ENCODE data around the gene CDH20. TPM values are rescaled to one million over a fixed set of nuclear protein-coding genes. Genes with fewer than 3 reads are reported as not detected.

The CDH20 gene
- total and polyA plus RNA-seq, 2 of the 4 experiments (the other 2 are of a cell fraction) = not detected

DNA sequence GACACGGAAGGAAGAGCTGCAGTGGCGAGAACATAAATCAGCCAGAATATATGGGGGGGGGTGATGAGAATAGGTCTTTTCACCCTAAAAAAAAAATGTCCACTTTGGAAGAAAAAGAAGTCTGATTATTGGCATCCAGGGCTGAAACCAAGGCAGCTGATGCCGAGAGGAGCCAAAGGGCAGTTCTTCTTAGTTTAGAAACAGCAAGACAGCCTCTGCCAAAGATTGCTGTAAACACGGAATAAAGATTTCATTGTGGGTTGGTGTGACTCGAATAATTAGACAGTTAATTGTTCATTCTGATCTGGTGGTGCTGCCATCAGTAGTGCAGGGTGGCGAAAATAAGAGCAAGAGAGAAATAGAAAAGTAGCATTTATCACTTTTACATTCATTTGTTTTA lies 3.5 kb downstream of the CDH20 start:
- POLR2A ChIA-PET (ENCODE audit: unreplicated experiment) = no interaction called here
- no peak overlapping the region for H2BK5ac ChIP-seq (ENCODE audit: low read depth, low read length, poor library complexity, severe bottlenecking)

More for the DNA sequence above, 3.5 kb downstream of the CDH20 start:
- Histone ChIP-seq H2BK20ac (ENCODE audit: low read depth, low read length) (no peak overlapping the region), H4K8ac (ENCODE audit: low read depth in 2 of 2, low read length in 2 of 2) (no peak overlapping the region), H4K20me1 (ENCODE audit: insufficient read depth, low read length) (no peaks in the 10 kb centered on the region), H3K36me3 (ENCODE audit: control insufficient read depth, insufficient read depth, low read length) (no peaks in the 10 kb centered on the region), H4K91ac (ENCODE audit: insufficient read depth, low read depth, low read length) (no peak overlapping the region), H3K79me1 (ENCODE audit: low read depth in 1 of 2, low read length in 2 of 2) (no peaks in the 10 kb centered on the region), H3K9me3 (ENCODE audit: control insufficient read depth, insufficient read depth, low read length) (no peaks in the 10 kb centered on the region), H2BK120ac (ENCODE audit: low read depth, low read length) (no peak overlapping the region), H3K23ac (ENCODE audit: low read depth, low read length) (no peak overlapping the region), H3K9ac (ENCODE audit: low read depth, low read length) (no peak overlapping the region), H3K4me3 (ENCODE audit: insufficient read depth, low read depth, low read length) (no peak overlapping the region), H3K14ac (replicated peaks; ENCODE audit: low read depth, low read length) (no peak overlapping the region), H3K56ac (ENCODE audit: extremely low read depth, insufficient read depth, low read length) (no peak overlapping the region), H2BK15ac (ENCODE audit: low read depth, low read length) (no peak overlapping the region), H3K4ac (ENCODE audit: low read depth, low read length) (no peak overlapping the region), H3K4me2 (ENCODE audit: low read depth, low read length) (no peak overlapping the region), H2AFZ (replicated peaks; ENCODE audit: low read length, poor library complexity) (no peak overlapping the region), H2AK9ac (replicated peaks; ENCODE audit: low read depth, low read length, poor library complexity) (no peak overlapping the region), H2AK5ac (ENCODE audit: low read depth, low read length) (no peak overlapping the region), H3K4me1 (ENCODE audit: control insufficient read depth, insufficient read depth, low read length) (no peaks in the 10 kb centered on the region; the same call in 1 of the 2 replicates), H4K5ac (ENCODE audit: low read depth, low read length) (no peak overlapping the region), H3K27ac (ENCODE audit: insufficient read depth, low read length) (no peak overlapping the region), H3K9me1 (ENCODE audit: insufficient read depth, low read length) (no peaks in the 10 kb centered on the region), H3K27me3 (ENCODE audit: control insufficient read depth, insufficient read depth, low read length) (peaks cover 35% of the 10 kb centered on the region), H3K18ac (ENCODE audit: low read depth, low read length) (no peak overlapping the region)
- intact Hi-C loops (cut with micrococcal nuclease) = no loop called here
- in situ Hi-C loops (cut with MboI; ENCODE audit: low sequenced_read_pairs) = no loop called here
- ATAC-seq (ENCODE audit: low read depth) (no peak), DNase-seq (no peak)
- TF ChIP-seq RFX5 (IDR thresholded peaks at IDR 0.05; ENCODE audit: low read depth, low read length) (no peak), BHLHE40 (IDR thresholded peaks at IDR 0.05; ENCODE audit: low read depth, low read length) (no peak), MAZ (IDR thresholded peaks at IDR 0.05; ENCODE audit: borderline replicate concordance, low read depth, low read length) (no peak), CEBPB (IDR thresholded peaks at IDR 0.05; ENCODE audit: low read depth, low read length) (no peak), RAD21 (IDR thresholded peaks at IDR 0.05; ENCODE audit: low read length) (no peak), NFE2L2 (IDR thresholded peaks at IDR 0.05; ENCODE audit: low read depth, low read length) (no peak), MXI1 (IDR thresholded peaks at IDR 0.05; ENCODE audit: borderline replicate concordance, low read depth, low read length) (no peak), MAFK (IDR thresholded peaks at IDR 0.05; ENCODE audit: low read depth, low read length) (no peak), CHD1 (IDR thresholded peaks at IDR 0.05; ENCODE audit: low read depth, low read length) (no peak), RCOR1 (IDR thresholded peaks at IDR 0.05; ENCODE audit: insufficient replicate concordance, low read length) (no peak), POLR2A (IDR thresholded peaks at IDR 0.05; ENCODE audit: low read depth, low read length) (no peak), SMC3 (IDR thresholded peaks at IDR 0.05; ENCODE audit: low read depth, low read length) (no peak), FOS (IDR thresholded peaks at IDR 0.05; ENCODE audit: low read depth, low read length) (no peak)
- TF ChIP-seq, protein P1, sequence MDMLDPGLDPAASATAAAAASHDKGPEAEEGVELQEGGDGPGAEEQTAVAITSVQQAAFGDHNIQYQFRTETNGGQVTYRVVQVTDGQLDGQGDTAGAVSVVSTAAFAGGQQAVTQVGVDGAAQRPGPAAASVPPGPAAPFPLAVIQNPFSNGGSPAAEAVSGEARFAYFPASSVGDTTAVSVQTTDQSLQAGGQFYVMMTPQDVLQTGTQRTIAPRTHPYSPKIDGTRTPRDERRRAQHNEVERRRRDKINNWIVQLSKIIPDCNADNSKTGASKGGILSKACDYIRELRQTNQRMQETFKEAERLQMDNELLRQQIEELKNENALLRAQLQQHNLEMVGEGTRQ (IDR thresholded peaks at IDR 0.05; ENCODE audit: low read depth, low read length) = no peak
- TF ChIP-seq, protein P2, sequence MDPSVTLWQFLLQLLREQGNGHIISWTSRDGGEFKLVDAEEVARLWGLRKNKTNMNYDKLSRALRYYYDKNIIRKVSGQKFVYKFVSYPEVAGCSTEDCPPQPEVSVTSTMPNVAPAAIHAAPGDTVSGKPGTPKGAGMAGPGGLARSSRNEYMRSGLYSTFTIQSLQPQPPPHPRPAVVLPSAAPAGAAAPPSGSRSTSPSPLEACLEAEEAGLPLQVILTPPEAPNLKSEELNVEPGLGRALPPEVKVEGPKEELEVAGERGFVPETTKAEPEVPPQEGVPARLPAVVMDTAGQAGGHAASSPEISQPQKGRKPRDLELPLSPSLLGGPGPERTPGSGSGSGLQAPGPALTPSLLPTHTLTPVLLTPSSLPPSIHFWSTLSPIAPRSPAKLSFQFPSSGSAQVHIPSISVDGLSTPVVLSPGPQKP (IDR thresholded peaks at IDR 0.05; ENCODE audit: borderline replicate concordance, low read depth, low read length) = no peak
- dilution Hi-C loops (cut with HindIII; ENCODE audit: low sequenced_read_pairs, unreplicated experiment) = no loop called here
- WGBS, 2 experiments (ENCODE audit: extremely low coverage in 2 of 2, insufficient read length in 1 of 2) = 67% methylated on average over 1 of the region's 6 CpGs; no CpG with 5 or more reads in 1 of the 2 experiments
- CTCF ChIA-PET = no interaction called here
- no TSS peak for BruUV-seq (replicated peaks)
